ENCODE results near the gene TERT.
"Not testable (repeated sequence)": the region's sequence is repeated elsewhere in the genome, so short reads cannot be mapped to it uniquely, and the experiment has no call there.

Gene TERT

DNA sequence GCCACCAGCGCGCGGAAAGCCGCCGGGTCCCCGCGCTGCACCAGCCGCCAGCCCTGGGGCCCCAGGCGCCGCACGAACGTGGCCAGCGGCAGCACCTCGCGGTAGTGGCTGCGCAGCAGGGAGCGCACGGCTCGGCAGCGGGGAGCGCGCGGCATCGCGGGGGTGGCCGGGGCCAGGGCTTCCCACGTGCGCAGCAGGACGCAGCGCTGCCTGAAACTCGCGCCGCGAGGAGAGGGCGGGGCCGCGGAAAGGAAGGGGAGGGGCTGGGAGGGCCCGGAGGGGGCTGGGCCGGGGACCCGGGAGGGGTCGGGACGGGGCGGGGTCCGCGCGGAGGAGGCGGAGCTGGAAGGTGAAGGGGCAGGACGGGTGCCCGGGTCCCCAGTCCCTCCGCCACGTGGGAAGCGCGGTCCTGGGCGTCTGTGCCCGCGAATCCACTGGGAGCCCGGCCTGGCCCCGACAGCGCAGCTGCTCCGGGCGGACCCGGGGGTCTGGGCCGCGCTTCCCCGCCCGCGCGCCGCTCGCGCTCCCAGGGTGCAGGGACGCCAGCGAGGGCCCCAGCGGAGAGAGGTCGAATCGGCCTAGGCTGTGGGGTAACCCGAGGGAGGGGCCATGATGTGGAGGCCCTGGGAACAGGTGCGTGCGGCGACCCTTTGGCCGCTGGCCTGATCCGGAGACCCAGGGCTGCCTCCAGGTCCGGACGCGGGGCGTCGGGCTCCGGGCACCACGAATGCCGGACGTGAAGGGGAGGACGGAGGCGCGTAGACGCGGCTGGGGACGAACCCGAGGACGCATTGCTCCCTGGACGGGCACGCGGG lies at the start of gene TERT:
Gene TERT (minus strand): TSS at position 234 of the 815 bp plus-strand sequence. CDS start 79 bp downstream, at position 155.
- no peak for DNase-seq (ENCODE audit: low read depth)

DNA sequence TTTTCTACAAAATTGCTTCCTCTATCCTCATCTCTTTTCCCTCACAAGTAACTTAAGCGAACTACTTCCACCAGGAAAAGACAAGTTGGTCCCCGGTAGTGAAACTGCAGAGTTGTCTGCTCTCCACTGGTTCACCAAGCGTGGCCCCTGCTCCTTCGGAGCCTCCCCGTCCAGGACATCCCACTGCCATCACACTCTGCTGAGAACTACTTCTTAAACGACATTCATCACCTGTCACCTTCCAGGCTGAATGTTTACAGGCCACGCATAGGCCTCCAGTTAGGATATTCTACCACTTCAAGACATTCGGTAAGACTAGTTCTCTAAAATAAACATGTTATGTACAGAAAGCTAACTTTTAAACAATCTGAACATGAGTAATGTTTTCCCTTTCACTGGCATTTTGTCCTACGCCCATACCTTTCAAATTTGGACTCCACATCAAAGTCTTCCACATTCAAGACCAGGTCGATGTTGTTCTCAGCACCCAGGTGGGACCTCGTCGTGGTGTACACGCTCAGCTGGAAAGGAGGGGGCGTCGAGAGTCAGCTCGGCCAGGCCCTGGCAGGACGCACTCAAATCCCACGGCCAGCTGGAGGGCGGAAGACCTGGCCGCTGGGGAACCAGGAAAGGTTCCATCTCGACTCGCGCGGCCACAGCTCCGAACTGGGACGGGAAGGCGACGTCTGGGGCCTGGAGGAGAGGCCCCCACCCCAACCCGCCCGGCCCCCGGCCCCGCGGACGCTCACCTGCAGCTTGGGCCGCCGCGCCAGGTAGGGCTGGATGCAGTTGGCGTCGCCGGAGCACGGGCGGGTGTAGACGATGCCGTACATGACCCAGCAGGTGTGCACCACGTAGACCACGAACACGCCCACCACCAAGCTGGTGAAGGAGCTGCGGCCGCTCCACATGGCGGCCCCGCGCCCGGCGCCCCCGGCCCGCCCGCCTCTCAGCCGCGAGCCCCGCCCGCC lies 49.3 kb upstream of the TERT start:
- DNase-seq (ENCODE audit: low read depth): no peak

DNA sequence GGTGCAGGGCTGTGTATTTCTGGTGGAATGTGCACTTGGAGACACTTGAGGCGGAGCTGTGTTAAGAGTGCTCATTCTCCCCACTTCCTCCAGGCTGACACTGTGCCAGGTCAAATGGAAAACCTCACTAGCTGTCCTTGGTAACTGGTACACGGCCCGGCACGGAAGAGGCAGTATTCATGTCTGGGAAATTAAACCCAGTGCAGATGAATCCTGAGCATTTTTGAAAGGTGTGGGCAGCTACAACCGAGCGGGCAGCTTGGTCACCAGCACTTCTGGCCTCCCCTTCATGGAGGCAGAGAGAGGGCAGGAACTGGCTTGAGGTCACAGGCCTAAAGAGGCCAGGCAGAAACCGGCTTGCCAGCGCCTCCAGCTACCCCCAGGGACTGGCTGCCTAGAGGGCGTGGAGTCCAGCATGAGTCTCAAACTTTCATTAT lies 48.5 kb upstream of the TERT start:
- no peak for DNase-seq (ENCODE audit: low read depth)

DNA sequence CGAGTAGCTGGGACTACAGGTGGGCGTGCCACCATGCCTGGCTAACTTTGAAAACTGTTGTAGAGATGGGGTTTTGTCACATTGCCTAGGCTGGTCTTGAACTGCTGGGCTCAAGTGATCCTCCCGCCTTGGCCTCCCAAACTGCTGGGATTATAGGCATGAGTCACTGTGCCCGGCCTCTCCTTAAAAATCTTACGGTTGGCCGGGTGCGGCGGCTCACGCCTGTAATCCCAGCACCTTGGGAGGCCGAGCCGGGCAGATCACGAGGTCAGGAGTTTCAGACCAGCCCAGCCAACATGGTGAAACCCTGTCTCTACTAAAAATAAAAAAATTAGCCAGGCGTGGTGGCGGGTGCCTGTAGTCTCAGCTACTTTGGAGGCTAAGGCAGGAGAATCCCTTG lies 47.8 kb upstream of the TERT start:
- DNase-seq (ENCODE audit: low read depth): not testable (repeated sequence)

DNA sequence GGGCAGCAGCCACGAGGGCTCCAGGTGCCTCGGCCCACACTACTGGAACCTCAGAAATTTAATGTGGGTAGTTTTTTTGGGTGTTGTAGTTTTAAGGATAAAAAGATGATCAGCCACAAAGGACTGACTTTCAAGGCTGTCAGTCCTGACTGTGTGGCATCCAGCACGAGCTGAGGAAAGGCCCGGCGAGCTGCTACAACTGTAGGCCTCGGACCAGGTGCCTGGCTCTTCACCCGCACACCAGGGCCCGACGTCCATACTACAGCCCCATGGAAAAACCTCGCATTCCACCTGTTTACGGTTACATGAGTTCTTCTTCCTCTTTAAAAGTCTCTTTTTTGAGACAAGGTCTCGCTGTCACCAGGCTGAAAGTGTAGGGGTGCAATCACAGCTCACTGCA lies 47.4 kb upstream of the TERT start:
- DNase-seq (ENCODE audit: low read depth): no peak

DNA sequence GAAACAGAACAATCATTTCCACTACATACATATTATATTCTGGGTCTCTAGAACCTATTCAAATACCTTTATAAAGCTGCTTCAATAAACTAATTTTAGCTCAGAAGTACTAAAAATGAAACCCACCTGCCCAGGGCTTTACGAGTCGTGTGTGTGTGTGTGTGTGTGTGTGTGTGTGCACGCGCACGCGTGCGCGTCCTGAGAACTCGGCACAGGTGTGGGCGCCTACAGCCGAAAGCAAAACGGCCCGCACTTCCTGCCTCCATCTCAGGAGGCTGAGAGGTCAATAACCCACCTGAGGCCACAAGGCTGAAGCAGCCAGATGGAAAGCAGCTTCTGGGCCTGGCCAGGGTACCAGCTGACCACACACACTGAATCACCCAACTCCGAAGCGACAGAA lies 47.0 kb upstream of the TERT start:
- DNase-seq (ENCODE audit: low read depth): no peak

DNA sequence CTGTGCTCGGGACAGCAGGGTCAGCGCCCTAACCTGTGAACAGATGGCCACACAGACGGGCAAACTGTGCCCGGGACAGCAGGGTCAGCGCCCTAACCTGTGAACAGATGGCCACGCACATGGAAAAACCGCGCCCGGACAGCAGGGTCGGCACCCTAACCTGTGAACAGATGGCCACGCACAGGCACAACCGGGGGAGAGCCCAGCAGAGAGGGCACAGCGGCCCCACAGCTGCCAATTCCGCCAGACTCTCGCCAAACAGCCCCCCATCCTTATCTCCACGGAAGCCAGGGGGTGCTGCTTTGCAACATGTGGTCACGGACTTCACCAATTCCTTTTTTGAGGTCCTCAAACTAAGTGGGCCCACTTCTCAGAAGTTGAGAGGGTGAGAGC lies 44.9 kb upstream of the TERT start:
- DNase-seq (ENCODE audit: low read depth): not testable (repeated sequence)

DNA sequence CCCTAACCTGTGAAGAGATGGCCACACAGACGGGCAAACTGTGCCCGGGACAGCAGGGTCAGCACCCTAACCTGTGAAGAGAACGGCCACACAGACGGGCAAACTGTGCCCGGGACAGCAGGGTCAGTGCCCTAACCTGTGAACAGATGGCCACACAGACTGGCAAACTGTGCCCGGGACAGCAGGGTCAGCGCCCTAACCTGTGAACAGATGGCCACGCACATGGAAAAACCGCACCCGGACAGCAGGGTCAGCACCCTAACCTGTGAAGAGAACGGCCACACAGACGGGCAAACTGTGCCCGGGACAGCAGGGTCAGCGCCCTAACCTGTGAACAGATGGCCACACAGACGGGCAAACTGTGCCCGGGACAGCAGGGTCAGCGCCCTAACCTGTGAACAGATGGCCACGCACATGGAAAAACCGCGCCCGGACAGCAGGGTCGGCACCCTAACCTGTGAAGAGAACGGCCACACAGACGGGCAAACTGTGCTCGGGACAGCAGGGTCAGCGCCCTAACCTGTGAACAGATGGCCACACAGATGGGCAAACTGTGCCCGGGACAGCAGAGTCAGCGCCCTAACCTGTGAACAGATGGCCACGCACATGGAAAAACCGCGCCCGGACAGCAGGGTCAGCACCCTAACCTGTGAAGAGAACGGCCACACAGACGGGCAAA lies 44.4 kb upstream of the TERT start:
- DNase-seq (ENCODE audit: low read depth): not testable (repeated sequence)

DNA sequence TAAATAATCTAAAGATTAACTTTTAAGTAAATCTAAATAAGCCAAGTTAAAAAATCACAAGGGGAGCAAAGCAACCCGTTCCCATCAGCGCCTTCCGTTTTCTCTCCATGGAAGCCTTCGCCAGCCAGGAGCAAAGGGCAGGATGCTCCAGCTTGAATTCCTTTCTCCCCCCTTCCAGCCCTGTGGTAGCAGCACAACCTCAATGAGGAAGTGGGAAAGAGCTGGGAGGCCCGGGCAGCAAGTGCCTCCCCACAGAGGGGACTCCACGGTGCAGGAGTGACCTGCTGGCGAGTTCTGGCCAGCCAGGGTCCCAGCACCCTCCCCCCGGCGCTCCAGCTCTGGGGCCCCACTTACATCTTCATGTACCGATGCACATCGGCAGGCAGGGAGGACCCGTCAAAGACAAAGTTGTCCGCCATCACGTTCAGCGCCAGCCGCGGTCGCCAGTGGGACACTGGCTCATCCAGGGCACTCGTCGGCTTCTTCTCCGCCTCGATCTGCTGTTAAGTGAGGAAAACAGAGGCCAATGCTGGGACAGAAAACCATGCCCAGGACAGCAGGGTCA lies 43.7 kb upstream of the TERT start:
- DNase-seq (ENCODE audit: low read depth): no peak

DNA sequence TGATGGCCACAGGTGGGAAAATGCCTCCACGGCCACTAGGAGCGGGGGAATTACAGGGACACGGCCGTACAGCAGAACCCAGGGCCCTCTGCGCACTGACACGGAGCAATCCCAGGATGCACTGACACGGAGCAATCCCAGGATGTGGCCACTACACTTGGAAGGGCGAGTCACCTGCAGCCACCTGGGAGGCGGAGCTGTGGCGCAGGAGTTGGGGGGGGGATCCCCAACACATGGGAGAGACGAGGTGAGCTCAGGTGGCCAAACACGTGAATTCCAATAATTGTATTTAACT lies 43.3 kb upstream of the TERT start:
- no peak for DNase-seq (ENCODE audit: low read depth)

DNA sequence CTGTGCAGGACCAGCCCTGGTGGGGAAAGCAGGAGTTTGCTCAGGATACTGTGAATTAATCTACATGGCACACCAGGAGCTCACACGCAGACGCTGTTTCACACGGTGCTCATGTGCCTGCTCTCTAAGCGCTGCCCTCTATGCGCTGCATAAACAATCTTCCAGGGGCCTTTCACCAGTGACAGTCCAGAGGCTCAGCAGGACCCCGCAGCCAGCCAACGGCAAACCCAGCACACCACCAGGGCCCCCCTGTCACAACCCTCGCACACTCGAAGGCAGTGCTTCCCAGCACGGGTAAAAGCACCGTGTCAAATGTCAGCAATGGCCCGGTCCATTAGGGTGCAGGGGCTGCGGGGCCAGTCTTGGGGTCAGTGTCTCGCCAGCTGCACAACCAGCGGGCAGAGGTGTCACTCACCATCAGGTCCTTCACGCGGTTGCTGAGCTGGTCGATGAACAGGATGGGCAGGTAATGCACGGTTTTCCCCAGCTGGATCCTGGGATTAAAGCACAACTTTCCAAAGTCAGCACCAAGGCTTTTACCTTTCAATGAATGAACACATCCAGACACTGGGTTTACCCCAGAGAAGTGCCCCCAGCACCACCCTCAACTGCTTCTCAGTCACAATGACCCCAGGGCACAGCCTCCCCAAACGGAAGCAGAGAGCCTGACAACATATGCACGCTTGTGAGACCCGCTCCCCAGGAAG lies 42.8 kb upstream of the TERT start:
- DNase-seq (ENCODE audit: low read depth): no peak

DNA sequence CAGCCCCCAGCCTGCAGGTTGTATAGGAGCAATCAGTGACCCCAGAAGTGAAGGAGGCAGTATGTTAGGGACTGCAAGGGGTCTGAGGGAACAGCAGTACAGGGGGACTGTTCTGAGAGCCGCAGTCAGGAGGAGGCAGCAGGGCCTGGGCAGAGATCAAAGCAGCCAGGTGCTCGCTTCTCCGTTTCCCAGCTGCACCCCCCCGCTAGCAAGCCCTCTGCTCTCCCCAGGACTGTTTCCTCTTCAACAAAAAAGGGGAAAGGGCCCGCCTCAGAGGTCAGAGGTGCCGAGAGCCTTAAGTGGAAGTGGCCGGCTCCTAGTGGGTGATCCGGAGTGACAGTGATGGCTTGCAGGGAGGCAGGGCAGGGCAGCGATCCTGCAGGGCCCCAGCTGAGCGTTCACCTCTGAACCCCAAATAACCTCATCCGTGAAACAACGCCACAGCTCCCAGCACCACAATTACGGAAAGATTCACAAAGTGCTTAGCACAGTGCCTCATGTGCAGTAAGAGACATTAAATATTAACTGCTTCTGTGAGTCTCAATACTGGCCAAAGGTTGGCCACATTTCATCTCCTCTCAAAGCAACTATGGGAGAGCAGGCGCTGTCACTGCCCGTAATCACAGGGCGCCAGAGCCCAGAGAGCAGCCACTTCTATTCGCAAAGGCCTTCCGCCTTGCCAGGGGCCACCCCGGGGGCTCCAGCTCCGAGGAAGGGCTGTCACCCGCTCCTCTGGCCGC lies 42.1 kb upstream of the TERT start:
- DNase-seq (ENCODE audit: low read depth): no peak

DNA sequence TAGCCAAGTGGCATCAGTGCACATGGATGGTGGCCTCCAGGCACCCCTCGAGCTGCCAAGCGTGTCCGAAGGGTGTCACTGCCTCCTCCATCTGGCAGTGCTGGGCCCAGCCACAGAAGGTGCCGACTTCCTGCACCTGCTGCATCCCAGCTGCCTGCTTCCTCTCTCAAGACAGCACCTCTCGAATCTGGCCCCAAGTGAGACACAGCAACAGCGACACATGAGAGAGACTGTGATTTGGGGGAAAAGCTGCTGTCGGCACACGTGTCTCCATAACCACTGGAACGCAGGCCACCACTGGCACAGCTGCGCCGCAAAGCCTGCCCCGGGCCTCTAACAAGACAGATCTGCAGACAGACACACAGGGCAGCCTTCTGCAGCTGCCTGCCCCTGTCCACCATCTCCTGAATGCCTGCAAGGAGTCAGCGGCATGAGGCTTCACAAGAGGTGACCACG lies 41.3 kb upstream of the TERT start:
- no peak for DNase-seq (ENCODE audit: low read depth)

DNA sequence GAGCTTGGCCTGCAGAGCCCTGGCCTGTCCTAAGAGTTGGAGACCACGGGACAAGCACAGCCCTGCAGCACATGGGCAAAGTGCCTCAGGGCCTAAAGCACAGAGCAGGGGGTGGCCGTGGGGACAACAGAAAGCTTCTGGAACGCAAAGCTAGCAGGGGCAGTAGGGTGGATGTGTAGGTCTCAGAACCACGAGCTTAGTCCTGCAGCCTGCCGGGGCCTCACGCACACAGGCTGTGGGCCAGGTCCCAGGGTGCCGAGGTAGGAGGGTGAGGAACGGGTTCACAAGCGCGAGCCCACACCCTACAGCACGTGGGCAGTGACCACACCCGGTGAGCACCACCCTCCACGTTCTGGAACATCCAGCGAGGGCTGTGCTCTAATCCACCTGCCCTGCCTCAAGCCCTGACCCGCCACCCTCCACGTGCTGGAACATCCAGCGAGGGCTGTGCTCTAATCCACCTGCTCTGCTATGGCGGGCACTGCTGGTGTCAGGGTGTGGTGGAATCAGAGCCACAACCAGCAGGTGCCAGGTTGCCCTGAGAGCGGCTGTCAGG lies 40.8 kb upstream of the TERT start:
- no peak for DNase-seq (ENCODE audit: low read depth)

DNA sequence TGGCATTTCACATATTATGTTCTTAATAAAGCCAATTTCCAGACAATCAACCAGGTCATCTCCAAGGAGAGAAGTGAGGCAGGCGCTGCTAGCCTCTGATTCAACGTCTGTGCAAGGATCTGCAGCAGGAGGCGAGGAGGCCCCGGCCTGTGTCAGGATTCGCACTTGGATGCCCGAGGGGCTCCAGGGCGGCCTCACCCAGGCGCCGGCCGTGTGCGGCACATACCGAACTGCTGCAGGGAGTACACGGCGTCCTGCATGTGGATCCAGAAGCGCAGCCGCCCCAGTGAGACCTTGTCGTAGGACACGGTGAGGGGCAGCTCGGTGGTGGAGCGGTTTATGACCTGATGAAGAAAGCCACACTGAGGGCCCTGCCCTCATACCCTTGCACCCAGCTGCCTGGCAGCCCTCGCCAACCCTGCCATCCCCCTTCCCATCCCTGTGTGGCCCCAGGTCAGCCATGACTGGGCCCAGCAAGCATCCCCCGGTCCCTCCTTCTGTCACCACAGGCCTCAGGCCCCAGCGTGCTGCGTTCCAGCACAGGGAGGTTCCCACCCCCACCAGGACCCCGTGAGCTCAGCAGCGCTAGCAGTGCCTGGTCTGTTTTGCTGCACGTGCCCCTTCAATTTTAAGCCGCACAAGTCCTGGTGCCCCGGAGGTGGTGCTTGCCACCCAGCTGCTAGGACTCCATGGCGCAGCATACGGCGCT lies 40.1 kb upstream of the TERT start:
- no peak for DNase-seq (ENCODE audit: low read depth)

DNA sequence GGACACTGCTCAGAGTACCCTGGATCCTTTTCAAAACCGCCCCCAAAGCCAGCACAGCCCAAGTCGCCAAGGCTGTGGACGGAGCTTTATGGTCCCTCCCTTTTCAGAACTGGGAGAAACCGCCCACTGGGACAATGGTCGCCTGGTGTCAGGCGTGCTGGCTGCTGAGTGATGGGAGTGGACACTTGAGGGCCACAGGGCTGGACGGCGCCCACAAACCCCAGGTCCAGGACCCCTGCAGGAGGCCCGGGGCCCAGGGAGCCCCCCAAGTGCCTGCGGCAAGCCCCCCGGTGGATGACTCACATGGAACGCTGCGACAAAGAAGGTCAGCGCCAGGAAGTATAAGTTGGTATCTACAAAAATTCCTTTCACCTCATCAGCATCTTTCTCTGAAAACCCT lies 39.1 kb upstream of the TERT start:
- DNase-seq (ENCODE audit: low read depth): no peak

DNA sequence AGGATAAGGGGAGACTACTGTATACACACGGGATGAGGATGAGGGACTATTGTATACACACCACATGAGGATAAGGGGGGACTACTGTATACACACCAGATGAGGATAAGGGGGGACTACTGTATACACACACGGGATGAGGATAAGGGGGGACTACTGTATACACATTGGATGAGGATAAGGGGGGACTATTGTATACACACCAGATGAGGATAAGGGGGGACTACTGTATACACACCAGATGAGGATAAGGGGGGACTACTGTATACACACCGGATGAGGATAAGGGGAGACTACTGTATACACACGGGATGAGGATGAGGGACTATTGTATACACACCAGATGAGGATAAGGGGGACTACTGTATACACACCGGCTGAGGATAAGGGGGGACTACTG lies 38.4 kb upstream of the TERT start:
- DNase-seq (ENCODE audit: low read depth): not testable (repeated sequence)

DNA sequence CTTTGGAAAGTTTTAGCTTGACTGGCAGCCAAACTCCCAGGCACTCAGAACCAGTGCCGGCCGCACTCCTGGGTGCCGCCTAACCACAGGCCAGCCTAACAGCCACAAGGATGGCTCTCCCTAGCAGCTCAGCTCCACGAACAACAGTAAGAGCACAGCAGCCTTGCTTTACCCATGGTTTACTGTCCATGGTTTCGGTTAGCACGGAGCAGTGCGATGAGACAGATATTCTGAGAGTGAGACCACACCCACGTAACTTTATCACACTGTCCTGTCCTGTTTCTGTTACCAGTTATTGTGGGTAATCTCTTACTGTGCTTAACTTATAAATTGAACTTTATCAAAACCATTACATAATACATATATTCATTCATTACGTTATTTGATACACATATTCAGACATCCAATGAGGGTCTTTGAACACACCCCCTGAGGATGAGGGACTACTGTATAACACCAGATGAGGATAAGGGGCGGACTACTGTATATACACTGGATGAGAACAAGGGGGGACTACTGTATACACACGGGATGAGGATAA lies 37.7 kb upstream of the TERT start:
- DNase-seq (ENCODE audit: low read depth): no peak

DNA sequence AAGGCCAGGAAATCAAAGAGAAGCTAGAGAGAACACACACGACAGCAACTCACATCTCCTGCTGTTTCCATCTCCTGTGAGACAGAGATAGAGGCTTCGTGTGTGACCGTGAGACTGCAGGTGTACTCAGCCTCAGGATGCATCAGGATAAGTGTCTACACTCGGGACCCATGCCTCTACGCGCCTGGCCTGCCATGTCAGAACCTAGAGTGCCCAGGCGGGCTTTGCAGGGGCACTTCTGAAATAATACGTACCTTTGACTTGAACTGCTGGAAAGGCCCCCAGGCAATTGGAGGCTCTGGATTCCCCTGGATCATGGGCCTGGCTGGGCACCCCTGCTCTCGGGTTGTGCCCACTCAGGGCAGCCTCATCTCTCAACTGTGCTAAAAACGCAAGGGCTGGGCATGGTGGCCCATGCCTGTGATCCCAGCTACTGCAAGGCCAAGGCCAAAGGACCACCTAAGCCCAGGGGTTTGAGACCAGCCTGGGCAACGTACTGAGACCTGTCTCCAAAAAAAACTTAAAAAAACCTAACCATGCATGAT lies 37.1 kb upstream of the TERT start:
- no peak for DNase-seq (ENCODE audit: low read depth)
